GM12892 (cell line): Measurements from ENCODE around the gene BCL11B.

Experiments
- POLR2A ChIP-seq: IDR thresholded peaks from 2 replicates; pipeline ENCODE4 v1.6.1; 2011; ENCODE audit warnings: low read depth, low read length, control low read depth
- POLR2AphosphoS5 ChIP-seq: IDR thresholded peaks from 2 replicates; pipeline ENCODE4 v1.6.1; 2011; ENCODE audit warnings: low read depth, low read length, control low read depth

GRCh38 chr14:99313234-99313633 lies 41.2 kb upstream of the BCL11B start:
- no peak for TF ChIP-seq POLR2A
- TF ChIP-seq POLR2AphosphoS5, result no peak
